Bronchial epithelial cell (primary cell): Measurements from ENCODE around the gene MFNG. TPM values are rescaled to one million over a fixed set of nuclear protein-coding genes. Genes with fewer than 3 reads are reported as not detected.

Experiments used
- DNase-seq: peaks from one replicate; pipeline ENCODE4 v3.0.0-alpha.2; 2010; ENCODE audit warnings: low read depth
- FAIRE-seq: peaks from 2 replicates; lab custom pipeline; 2011; peaks lifted over from hg19 to GRCh38; lab: Jason Lieb, UNC
- H3K27me3 ChIP-seq: 2 replicates; pipeline ENCODE4 v1.5.1; 2011; ENCODE audit warnings: low read length; ENCODE audit not compliant: control insufficient read depth, insufficient read depth
- H3K36me3 ChIP-seq: 2 replicates; pipeline ENCODE4 v1.5.1; 2011; ENCODE audit warnings: low read length; ENCODE audit not compliant: control insufficient read depth, insufficient read depth
- H3K4me3 ChIP-seq: 2 replicates; pipeline ENCODE4 v1.5.1; 2011; ENCODE audit warnings: mild to moderate bottlenecking, low read depth, low read length, control low read depth
- CTCF ChIP-seq: IDR thresholded peaks from 2 replicates; pipeline ENCODE4 v1.5.1; 2011; ENCODE audit warnings: mild to moderate bottlenecking, moderate library complexity, low read length, control low read depth, inconsistent platforms; ENCODE audit not compliant: insufficient read depth, severe bottlenecking
- total RNA-seq: library from RNA; depleted of rRNA; stranded (reverse); fragments of >200 nt; gene quantifications from 2 replicates; pipeline ENCODE4 v1.2.1, GENCODE V29; 2014

Gene MFNG
- total RNA-seq, 1 donor from 2014 or later: 0.26 TPM

- Histone ChIP-seq H3K27me3 (no peaks in the 10 kb centered on the region), H3K36me3 (peaks cover 49% of the 10 kb centered on the region), H3K4me3 (no peak overlapping the region)
- FAIRE-seq (peak; percentile 94), DNase-seq (no peak)
- TF ChIP-seq CTCF: no peak
Observed at GRCh38 chr22:37508431-37508992, 22.3 kb upstream of the MFNG start.

- FAIRE-seq (no peak), DNase-seq (no peak)
- H3K27me3 ChIP-seq: no peaks in the 10 kb centered on the region
- no peak overlapping the region for H3K4me3 ChIP-seq
- H3K36me3 ChIP-seq: peaks cover 54% of the 10 kb centered on the region
- no peak for TF ChIP-seq CTCF
Observed at GRCh38 chr22:37507731-37508130, 21.5 kb upstream of the MFNG start.

GRCh38 chr22:37505989-37506388 is 19.8 kb upstream of the MFNG start:
- Histone ChIP-seq H3K4me3 (no peak overlapping the region), H3K27me3 (no peaks in the 10 kb centered on the region), H3K36me3 (peaks cover 56% of the 10 kb centered on the region)
- DNase-seq (no peak), FAIRE-seq (no peak)
- TF ChIP-seq CTCF: no peak

- H3K36me3 ChIP-seq: peaks cover 59% of the 10 kb centered on the region
- no peak for TF ChIP-seq CTCF
- DNase-seq (no peak), FAIRE-seq (no peak)
- no peaks in the 10 kb centered on the region for H3K27me3 ChIP-seq
- no peak overlapping the region for H3K4me3 ChIP-seq
Observed at GRCh38 chr22:37505565-37505964, 19.4 kb upstream of the MFNG start.

GRCh38 chr22:37504964-37505363 is 18.8 kb upstream of the MFNG start:
- no peak for TF ChIP-seq CTCF
- no peak for FAIRE-seq
- Histone ChIP-seq H3K4me3 (no peak overlapping the region), H3K36me3 (peaks cover 61% of the 10 kb centered on the region), H3K27me3 (no peaks in the 10 kb centered on the region)
- DNase-seq: no peak

GRCh38 chr22:37503850-37504249 is 17.7 kb upstream of the MFNG start:
- no peaks in the 10 kb centered on the region for H3K27me3 ChIP-seq
- H3K36me3 ChIP-seq: peaks cover 59% of the 10 kb centered on the region
- TF ChIP-seq CTCF: no peak
- no peak for FAIRE-seq
- no peak for DNase-seq
- no peak overlapping the region for H3K4me3 ChIP-seq
